ENCODE results near the gene CRIP3.
A peak's percentile ranks its signal among the peaks of the same experiment; 100 is the strongest.
"Not testable (repeated sequence)": the region's sequence is repeated elsewhere in the genome, so short reads cannot be mapped to it uniquely, and the experiment has no call there.

CRIP3 gene

GRCh38 chr6:43313813-43314212 is 5.2 kb upstream of the CRIP3 start:
- Mint-ChIP-seq H3K27ac (no peak overlapping the region), H3K36me3 (peaks cover 3% of the 10 kb centered on the region), H3K9me3 (no peaks in the 10 kb centered on the region), H3K27me3 (no peaks in the 10 kb centered on the region), H3K4me3 (no peak overlapping the region), H3K4me1 (peaks cover 6% of the 10 kb centered on the region)

DNA sequence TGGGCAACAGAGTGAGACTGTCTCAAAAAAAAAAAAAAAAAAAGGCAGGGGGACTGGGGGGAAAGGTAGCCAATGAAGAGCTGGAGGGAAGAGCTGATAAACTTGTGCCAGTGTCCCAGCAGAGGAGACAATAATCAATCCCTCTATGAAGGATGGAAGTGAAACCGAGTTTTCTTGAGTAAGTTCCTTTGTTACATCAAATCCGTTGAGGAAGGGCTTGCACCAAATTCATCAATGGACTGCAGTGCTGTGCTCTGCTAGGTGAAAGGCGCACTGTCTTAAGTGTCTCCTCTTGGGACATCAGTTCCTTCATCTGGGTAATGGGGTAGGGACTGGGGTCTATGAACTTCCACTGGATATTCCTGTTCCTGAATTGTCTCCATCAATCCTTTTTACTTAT is 3.0 kb upstream of the CRIP3 start:
- no peak overlapping the region for H3K27ac Mint-ChIP-seq
- H3K27me3 Mint-ChIP-seq, result no peaks in the 10 kb centered on the region
- peaks cover 9% of the 10 kb centered on the region for H3K4me1 Mint-ChIP-seq
- no peaks in the 10 kb centered on the region for H3K9me3 Mint-ChIP-seq
- no peak overlapping the region for H3K4me3 Mint-ChIP-seq
- H3K36me3 Mint-ChIP-seq, result no peaks in the 10 kb centered on the region

DNA sequence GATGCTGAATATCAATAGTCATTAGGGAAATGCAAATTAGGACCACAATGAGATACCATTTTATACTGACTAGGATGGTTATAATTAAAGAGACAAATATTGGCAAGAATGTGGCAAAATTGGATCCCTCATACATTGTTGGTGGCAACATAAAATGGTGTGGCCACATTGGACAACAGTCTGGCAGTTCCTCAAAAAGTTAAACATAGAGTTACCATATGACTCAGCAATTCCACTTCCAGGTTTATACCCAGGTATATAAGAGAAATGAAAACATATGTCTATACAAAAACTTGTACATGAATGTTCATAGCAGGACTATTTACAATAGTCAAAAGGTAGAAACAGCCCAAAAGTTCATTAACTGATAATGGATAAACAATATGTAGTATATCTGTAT is 2.0 kb upstream of the CRIP3 start:
- Mint-ChIP-seq H3K27me3 (no peaks in the 10 kb centered on the region), H3K4me3 (no peak overlapping the region), H3K9me3 (no peaks in the 10 kb centered on the region), H3K4me1 (peaks cover 9% of the 10 kb centered on the region), H3K27ac (no peak overlapping the region), H3K36me3 (no peaks in the 10 kb centered on the region)

DNA sequence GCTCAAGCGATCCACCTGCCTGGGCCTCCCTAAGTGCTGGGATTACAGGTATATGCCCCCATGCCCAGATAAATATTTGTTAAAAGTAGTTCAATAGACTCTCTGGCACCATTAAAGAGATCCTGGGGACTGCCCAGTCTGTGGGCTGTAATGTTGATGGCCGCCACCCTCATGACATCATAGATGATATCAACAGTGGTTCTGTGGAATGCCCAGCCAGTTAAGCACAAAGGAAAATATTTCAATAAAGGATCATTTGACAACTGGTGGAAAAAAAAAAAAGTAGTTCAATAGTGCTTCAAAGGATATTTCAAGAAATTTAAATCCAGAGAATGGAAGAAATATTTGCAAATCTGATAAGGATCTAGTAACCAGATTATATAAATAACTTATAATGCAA is 1.5 kb upstream of the CRIP3 start:
- H3K4me1 Mint-ChIP-seq, result peaks cover 9% of the 10 kb centered on the region

GRCh38 chr6:43308990-43309477 is 408 bp upstream of the CRIP3 start:
- peaks cover 9% of the 10 kb centered on the region for H3K4me1 Mint-ChIP-seq
- no peak overlapping the region for H3K27ac Mint-ChIP-seq
- H3K4me3 Mint-ChIP-seq, result peak overlapping the region; percentile 84
- no peaks in the 10 kb centered on the region for H3K36me3 Mint-ChIP-seq
- H3K27me3 Mint-ChIP-seq, result no peaks in the 10 kb centered on the region
- H3K9me3 Mint-ChIP-seq, result no peaks in the 10 kb centered on the region

More for the DNA sequence above, 1.5 kb upstream of the CRIP3 start:
- Mint-ChIP-seq H3K27me3 (no peaks in the 10 kb centered on the region), H3K4me3 (no peak overlapping the region), H3K36me3 (no peaks in the 10 kb centered on the region), H3K27ac (no peak overlapping the region), H3K9me3 (no peaks in the 10 kb centered on the region)

DNA sequence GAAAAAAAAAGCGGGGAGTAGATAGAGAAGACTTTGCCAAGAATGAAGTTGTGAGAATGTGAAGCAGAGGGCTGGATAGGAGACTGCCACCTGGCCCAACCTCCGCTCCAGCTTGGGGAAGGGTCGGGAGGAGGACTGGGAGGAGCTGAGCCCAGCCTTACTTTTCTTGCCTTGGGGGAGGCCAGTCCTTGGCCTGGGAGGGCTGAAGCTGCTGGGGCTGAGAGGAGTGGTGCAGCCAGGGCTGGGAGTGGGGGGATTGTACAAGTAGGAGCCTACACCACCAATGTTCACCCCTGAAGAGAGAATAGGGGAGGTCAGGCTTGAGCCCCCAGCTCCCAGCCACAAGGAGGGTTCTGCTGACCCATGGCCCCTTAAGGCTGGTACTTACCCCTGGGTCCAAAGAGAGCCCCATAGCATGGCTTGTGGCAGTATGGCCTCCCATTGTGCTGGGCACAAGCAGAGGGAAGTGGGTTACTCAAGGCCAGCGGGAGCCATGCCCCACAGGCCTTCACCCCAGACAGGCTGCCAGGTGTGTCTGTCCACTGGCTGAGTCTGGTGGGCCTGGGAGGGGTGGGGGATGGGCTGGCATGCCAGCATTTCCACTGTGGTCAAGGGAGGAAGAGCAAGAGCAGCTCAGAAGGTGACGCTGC is 1.1 kb downstream of the CRIP3 start:
- peaks cover 9% of the 10 kb centered on the region for H3K4me1 Mint-ChIP-seq
- no peaks in the 10 kb centered on the region for H3K27me3 Mint-ChIP-seq
- no peak overlapping the region for H3K27ac Mint-ChIP-seq
- H3K36me3 Mint-ChIP-seq, result no peaks in the 10 kb centered on the region
- H3K9me3 Mint-ChIP-seq, result no peaks in the 10 kb centered on the region
- H3K4me3 Mint-ChIP-seq, result peak overlapping the region; percentile 20

- Mint-ChIP-seq H3K4me3 (no peak overlapping the region), H3K9me3 (no peaks in the 10 kb centered on the region), H3K27me3 (no peaks in the 10 kb centered on the region), H3K4me1 (peaks cover 9% of the 10 kb centered on the region), H3K27ac (no peak overlapping the region), H3K36me3 (no peaks in the 10 kb centered on the region)
Observed at GRCh38 chr6:43306086-43306485, 2.5 kb downstream of the CRIP3 start.

- Mint-ChIP-seq H3K4me3 (no peak overlapping the region), H3K27me3 (peaks cover 2% of the 10 kb centered on the region), H3K27ac (no peak overlapping the region), H3K9me3 (no peaks in the 10 kb centered on the region), H3K4me1 (peaks cover 9% of the 10 kb centered on the region), H3K36me3 (no peaks in the 10 kb centered on the region)
Observed at GRCh38 chr6:43304882-43305281, 3.7 kb downstream of the CRIP3 start.

- peaks cover 2% of the 10 kb centered on the region for H3K27me3 Mint-ChIP-seq
- peaks cover 8% of the 10 kb centered on the region for H3K4me1 Mint-ChIP-seq
- no peaks in the 10 kb centered on the region for H3K9me3 Mint-ChIP-seq
- no peak overlapping the region for H3K27ac Mint-ChIP-seq
- H3K36me3 Mint-ChIP-seq, result no peaks in the 10 kb centered on the region
- no peak overlapping the region for H3K4me3 Mint-ChIP-seq
Observed at GRCh38 chr6:43304361-43304760, 4.3 kb downstream of the CRIP3 start.

GRCh38 chr6:43303751-43304331 is 4.8 kb downstream of the CRIP3 start:
- H3K27ac Mint-ChIP-seq, result no peak overlapping the region
- peaks cover 2% of the 10 kb centered on the region for H3K27me3 Mint-ChIP-seq
- no peaks in the 10 kb centered on the region for H3K36me3 Mint-ChIP-seq
- no peak overlapping the region for H3K4me3 Mint-ChIP-seq
- no peaks in the 10 kb centered on the region for H3K9me3 Mint-ChIP-seq
- H3K4me1 Mint-ChIP-seq, result peaks cover 3% of the 10 kb centered on the region

- not testable (repeated sequence) for H3K27ac Mint-ChIP-seq, H3K36me3 Mint-ChIP-seq, H3K27me3 Mint-ChIP-seq, H3K4me3 Mint-ChIP-seq, H3K9me3 Mint-ChIP-seq, H3K4me1 Mint-ChIP-seq
Observed at GRCh38 chr6:43303006-43303405, 5.6 kb downstream of the CRIP3 start.

- Mint-ChIP-seq H3K36me3 (no peaks in the 10 kb centered on the region), H3K27me3 (peaks cover 2% of the 10 kb centered on the region), H3K9me3 (no peaks in the 10 kb centered on the region), H3K27ac (no peak overlapping the region), H3K4me1 (no peaks in the 10 kb centered on the region), H3K4me3 (no peak overlapping the region)
Observed at GRCh38 chr6:43302126-43302525, 6.5 kb downstream of the CRIP3 start.

DNA sequence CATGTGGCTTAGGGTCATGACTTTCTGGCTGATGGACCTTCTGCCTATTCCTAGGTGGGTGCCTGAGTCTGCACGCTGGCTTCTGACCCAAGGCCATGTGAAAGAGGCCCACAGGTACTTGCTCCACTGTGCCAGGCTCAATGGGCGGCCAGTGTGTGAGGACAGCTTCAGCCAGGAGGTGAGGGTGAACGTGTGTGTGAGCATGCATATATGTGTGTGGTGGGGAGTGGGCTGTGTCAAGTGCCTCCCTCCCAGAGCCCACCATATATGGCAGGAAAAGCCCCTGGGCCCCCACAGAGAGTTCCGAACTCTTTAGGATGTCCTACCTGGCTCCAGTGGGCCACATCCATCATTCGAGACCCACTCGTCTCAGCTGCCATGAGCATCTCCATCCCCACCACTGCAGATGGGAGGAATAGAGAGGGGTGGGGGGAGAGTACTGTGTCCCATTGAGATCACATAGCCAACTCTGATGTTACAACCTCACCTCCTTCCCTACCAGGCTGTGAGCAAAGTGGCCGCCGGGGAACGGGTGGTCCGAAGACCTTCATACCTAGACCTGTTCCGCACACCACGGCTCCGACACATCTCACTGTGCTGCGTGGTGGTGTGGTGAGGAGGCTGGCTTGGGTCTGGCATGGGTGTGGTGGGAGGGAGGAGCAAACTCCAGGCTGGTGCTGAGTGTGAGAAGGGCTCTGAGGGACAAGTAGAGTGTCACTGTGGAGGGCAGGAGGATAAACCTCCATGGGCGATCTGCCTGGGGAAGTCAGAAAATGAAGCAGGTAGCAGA is 7.3 kb downstream of the CRIP3 start:
- Mint-ChIP-seq H3K4me3 (no peak overlapping the region), H3K9me3 (no peaks in the 10 kb centered on the region), H3K27me3 (peaks cover 2% of the 10 kb centered on the region), H3K27ac (no peak overlapping the region), H3K36me3 (no peaks in the 10 kb centered on the region), H3K4me1 (no peaks in the 10 kb centered on the region)

DNA sequence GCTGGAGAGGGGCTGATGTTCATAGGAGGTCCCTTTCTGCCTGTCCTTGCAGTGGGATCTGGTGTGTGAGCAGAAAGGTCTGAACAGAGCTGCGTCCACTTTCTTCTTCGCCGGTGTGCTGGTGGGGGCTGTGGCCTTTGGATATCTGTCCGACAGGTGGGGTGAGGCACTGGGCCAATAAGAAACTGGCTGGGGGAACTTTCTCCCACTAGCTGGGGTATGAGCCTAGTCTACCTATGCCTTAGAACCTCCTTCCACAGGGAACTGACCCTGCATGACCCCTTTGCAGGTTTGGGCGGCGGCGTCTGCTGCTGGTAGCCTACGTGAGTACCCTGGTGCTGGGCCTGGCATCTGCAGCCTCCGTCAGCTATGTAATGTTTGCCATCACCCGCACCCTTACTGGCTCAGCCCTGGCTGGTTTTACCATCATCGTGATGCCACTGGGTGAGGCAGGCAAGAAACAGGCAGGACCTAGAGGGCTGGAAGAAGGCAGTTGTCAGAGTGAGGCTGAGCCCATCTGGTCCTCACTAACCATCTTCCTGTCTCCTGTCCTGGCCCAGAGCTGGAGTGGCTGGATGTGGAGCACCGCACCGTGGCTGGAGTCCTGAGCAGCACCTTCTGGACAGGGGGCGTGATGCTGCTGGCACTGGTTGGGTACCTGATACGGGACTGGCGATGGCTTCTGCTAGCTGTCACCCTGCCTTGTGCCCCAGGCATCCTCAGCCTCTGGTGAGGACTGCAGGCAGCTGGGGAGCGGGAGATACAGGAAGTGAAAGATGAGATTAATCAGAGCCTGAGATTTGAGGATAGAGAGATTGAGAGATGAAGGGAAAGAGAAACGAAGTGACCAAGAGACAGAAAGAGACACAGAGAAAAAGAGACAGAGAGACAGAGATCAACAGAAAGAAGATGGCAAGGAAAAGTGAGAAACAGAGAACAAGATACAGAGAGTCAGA is 9.0 kb downstream of the CRIP3 start:
- Mint-ChIP-seq H3K4me1 (no peaks in the 10 kb centered on the region), H3K36me3 (no peaks in the 10 kb centered on the region), H3K27ac (no peak overlapping the region), H3K4me3 (no peak overlapping the region), H3K27me3 (peaks cover 2% of the 10 kb centered on the region), H3K9me3 (no peaks in the 10 kb centered on the region)

GRCh38 chr6:43298565-43299337 is 9.9 kb downstream of the CRIP3 start:
- no peaks in the 10 kb centered on the region for H3K4me1 Mint-ChIP-seq
- peaks cover 2% of the 10 kb centered on the region for H3K27me3 Mint-ChIP-seq
- H3K4me3 Mint-ChIP-seq, result no peak overlapping the region
- H3K9me3 Mint-ChIP-seq, result no peaks in the 10 kb centered on the region
- H3K27ac Mint-ChIP-seq, result no peak overlapping the region
- no peaks in the 10 kb centered on the region for H3K36me3 Mint-ChIP-seq
